OCI-LY7 (cell line): Measurements from ENCODE around the gene MOV10. TPM values are rescaled to one million over a fixed set of nuclear protein-coding genes. Genes with fewer than 3 reads are reported as not detected.

ENCODE experiments used
- BruUV-seq: library from RNA; stranded (reverse); fragments of 400-500 nt; replicated peaks from 2 replicates; lab custom pipeline; 2021; lab: Mats Ljungman, UMichigan
- CTCF ChIA-PET: fragments of 300-600 bp; sonication (Branson Sonifier 250); formaldehyde crosslinking; loops from one replicate; lab custom pipeline; 2022; ENCODE audit warnings: antibody characterized with exemption; ENCODE audit not compliant: unreplicated experiment; lab: Charles Lee
- POLR2A ChIA-PET: fragments of 300-600 bp; sonication (Branson Sonifier 250); formaldehyde crosslinking; loops from one replicate; lab custom pipeline; 2022; ENCODE audit warnings: antibody characterized with exemption; lab: Charles Lee
- DNase-seq: peaks from one replicate; pipeline ENCODE4 v3.0.0-alpha.2; 2015; ENCODE audit warnings: low spot score
- H2AFZ ChIP-seq: fragments of 200-600 bp; sonication (generic), shearing (Covaris generic); 2 replicates; pipeline ENCODE4 v1.6.1; 2014; ENCODE audit warnings: mild to moderate bottlenecking, antibody characterized with exemption, low read length, moderate library complexity
- H3K27ac ChIP-seq: fragments of 200-600 bp; sonication (generic); 2 replicates; pipeline ENCODE4 v1.5.1; 2014; ENCODE audit warnings: mixed run types, low read depth, mild to moderate bottlenecking, moderate library complexity, low read length, inconsistent platforms; ENCODE audit not compliant: poor library complexity, severe bottlenecking
- H3K36me3 ChIP-seq: fragments of 200-600 bp; sonication (generic); 2 replicates; pipeline ENCODE4 v1.6.1; 2014; ENCODE audit warnings: mild to moderate bottlenecking, antibody characterized with exemption, low read length, moderate library complexity, mixed read lengths; ENCODE audit not compliant: insufficient read depth
- H3K4me1 ChIP-seq: fragments of 200-600 bp; sonication (generic); 2 replicates; pipeline ENCODE4 v1.5.1; 2014; ENCODE audit warnings: mild to moderate bottlenecking, low read length; ENCODE audit not compliant: insufficient read depth, poor library complexity, severe bottlenecking
- H3K4me2 ChIP-seq: fragments of 200-600 bp; sonication (generic); 2 replicates; pipeline ENCODE4 v1.6.1; 2014; ENCODE audit warnings: mild to moderate bottlenecking, low read length
- H3K4me3 ChIP-seq: fragments of 200-600 bp; sonication (generic); 2 replicates; pipeline ENCODE4 v1.5.1; 2014; ENCODE audit warnings: mild to moderate bottlenecking, low read depth, low read length; ENCODE audit not compliant: poor library complexity, severe bottlenecking
- H3K79me2 ChIP-seq: fragments of 200-600 bp; sonication (generic); 2 replicates; pipeline ENCODE4 v1.6.1; 2016; ENCODE audit warnings: low read depth, mild to moderate bottlenecking, low read length, moderate library complexity, mixed read lengths; ENCODE audit not compliant: insufficient read depth
- H3K9me2 ChIP-seq: fragments of 200-600 bp; sonication (generic); 2 replicates; pipeline ENCODE4 v1.6.1; 2016; ENCODE audit warnings: mild to moderate bottlenecking, low read length, mixed read lengths; ENCODE audit not compliant: insufficient read depth
- H3K9me3 ChIP-seq: fragments of 200-600 bp; sonication (generic); 2 replicates; pipeline ENCODE4 v1.6.1; 2014; ENCODE audit warnings: mild to moderate bottlenecking, mixed run types, low read length, mixed read lengths
- H4K20me1 ChIP-seq: fragments of 200-600 bp; sonication (generic); 2 replicates; pipeline ENCODE4 v1.6.1; 2014; ENCODE audit warnings: mild to moderate bottlenecking, antibody characterized with exemption, low read length, moderate library complexity, mixed read lengths; ENCODE audit not compliant: insufficient read depth
- EZH2phosphoT487 ChIP-seq: fragments of 200-600 bp; sonication (generic); IDR thresholded peaks from 2 replicates; pipeline ENCODE4 v1.6.1; 2018; ENCODE audit warnings: low read depth, borderline replicate concordance, mild to moderate bottlenecking, mixed run types, antibody characterized with exemption, low read length, moderate library complexity, mixed read lengths
- intact Hi-C: fragments of 100-400 bp; cut with micrococcal nuclease; formaldehyde crosslinking; loops from one replicate; pipeline ENCODE4 v1.10.0; 2022; ENCODE audit not compliant: unreplicated experiment
- total RNA-seq, 2 experiments: library from RNA; depleted of rRNA in 1 of 2; stranded (reverse); fragments of >200 nt in 1 of 2; shearing (Covaris generic) in 1 of 2; gene quantifications; 2 replicates each; pipeline ENCODE4 v1.2.3, GENCODE V29; 2014 to 2022
- TF ChIP-seq, protein P1 (sequence below): fragments of 200-600 bp; sonication (generic); conservative IDR thresholded peaks from 2 replicates; pipeline ENCODE4 v1.5.1; 2014; ENCODE audit warnings: mild to moderate bottlenecking, antibody characterized with exemption, low read length, moderate library complexity, mixed read lengths

Gene MOV10
- total RNA-seq, 2 experiments from 2014 or later, result 28.2 to 32.4 TPM

DNA sequence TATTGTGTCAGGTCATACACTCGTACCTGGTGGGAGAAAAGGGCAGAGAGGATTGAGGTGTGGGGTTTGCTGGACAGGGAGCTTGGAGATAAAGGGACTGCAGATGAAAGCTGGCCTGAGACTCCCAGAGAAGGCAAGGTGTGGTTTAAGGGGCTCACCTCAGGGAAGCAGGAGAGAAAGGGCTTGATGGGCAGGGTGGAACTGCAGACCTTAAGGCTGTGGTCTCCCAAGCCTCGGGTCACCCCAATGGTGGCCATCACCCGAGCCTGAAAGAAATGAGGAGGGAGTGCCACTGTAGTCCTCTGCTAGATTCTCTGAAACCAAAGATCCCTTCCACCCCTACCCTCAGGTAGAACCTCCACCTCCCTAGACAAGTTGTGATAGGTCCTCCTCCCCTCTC lies 36.1 kb downstream of the MOV10 start:
- no peak for DNase-seq
- Histone ChIP-seq H3K9me3 (no peaks in the 10 kb centered on the region), H4K20me1 (no peaks in the 10 kb centered on the region), H3K9me2 (no peaks in the 10 kb centered on the region), H3K4me1 (peaks cover 26% of the 10 kb centered on the region), H2AFZ (no peak overlapping the region), H3K4me3 (no peak overlapping the region), H3K4me2 (no peak overlapping the region), H3K79me2 (no peaks in the 10 kb centered on the region), H3K27ac (no peak overlapping the region), H3K36me3 (no peaks in the 10 kb centered on the region)
- ChIA-PET POLR2A (no interaction called here), CTCF (no interaction called here)
- TF ChIP-seq, protein P1, sequence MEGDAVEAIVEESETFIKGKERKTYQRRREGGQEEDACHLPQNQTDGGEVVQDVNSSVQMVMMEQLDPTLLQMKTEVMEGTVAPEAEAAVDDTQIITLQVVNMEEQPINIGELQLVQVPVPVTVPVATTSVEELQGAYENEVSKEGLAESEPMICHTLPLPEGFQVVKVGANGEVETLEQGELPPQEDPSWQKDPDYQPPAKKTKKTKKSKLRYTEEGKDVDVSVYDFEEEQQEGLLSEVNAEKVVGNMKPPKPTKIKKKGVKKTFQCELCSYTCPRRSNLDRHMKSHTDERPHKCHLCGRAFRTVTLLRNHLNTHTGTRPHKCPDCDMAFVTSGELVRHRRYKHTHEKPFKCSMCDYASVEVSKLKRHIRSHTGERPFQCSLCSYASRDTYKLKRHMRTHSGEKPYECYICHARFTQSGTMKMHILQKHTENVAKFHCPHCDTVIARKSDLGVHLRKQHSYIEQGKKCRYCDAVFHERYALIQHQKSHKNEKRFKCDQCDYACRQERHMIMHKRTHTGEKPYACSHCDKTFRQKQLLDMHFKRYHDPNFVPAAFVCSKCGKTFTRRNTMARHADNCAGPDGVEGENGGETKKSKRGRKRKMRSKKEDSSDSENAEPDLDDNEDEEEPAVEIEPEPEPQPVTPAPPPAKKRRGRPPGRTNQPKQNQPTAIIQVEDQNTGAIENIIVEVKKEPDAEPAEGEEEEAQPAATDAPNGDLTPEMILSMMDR, result no peak
- TF ChIP-seq EZH2phosphoT487, result no peak
- no TSS peak for BruUV-seq
- intact Hi-C loops, result no loop called here

DNA sequence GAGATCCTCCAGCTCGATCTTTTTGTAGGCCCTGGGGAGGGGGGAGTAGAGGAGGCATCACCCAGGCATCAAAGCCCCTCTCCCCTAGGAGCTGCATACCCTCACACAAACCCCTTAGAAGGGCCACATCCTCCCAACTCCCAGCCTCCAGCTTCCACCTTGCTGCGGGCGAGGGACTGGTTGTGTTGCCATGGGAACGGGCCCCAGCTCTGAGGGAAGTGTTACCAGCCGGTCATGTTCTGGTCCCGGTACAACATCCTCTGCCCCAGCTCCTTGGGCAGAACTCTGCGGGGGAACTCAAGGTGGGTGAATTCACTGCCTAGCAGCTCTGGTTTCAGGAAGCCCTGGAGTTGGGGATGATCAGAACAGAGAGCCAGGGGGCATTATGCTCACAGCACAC lies 36.6 kb downstream of the MOV10 start:
- Histone ChIP-seq H3K9me2 (no peaks in the 10 kb centered on the region), H3K36me3 (no peaks in the 10 kb centered on the region), H3K4me3 (no peak overlapping the region), H4K20me1 (no peaks in the 10 kb centered on the region), H3K4me2 (no peak overlapping the region), H3K79me2 (no peaks in the 10 kb centered on the region), H3K27ac (no peak overlapping the region), H3K4me1 (peaks cover 25% of the 10 kb centered on the region), H3K9me3 (no peaks in the 10 kb centered on the region), H2AFZ (no peak overlapping the region)
- TF ChIP-seq, protein P1, result no peak
- TF ChIP-seq EZH2phosphoT487, result no peak
- POLR2A ChIA-PET, result no interaction called here
- DNase-seq, result no peak
- BruUV-seq, result no TSS peak
- intact Hi-C loops, result no loop called here
- CTCF ChIA-PET, result no interaction called here

DNA sequence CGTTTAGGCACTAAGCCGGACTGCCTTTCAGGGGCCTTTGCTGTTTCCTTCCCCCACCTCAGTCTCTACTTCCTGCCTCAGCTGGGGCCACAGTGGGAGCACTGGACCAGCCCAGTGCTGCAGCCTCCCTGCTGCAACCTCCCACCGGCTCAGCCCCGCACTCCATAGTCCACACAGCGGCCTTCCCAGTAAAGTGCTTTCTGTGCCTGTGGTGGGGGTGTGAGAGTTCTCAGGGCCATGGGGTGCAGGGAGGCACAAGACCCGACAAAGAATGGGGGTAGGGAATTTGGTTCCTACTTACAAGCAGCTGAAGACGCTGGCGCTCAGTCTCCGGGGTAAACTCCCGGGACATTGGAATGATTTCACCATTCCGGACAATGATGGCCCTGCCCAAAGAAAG lies 37.2 kb downstream of the MOV10 start:
- Histone ChIP-seq H4K20me1 (no peaks in the 10 kb centered on the region), H3K4me2 (no peak overlapping the region), H2AFZ (no peak overlapping the region), H3K79me2 (no peaks in the 10 kb centered on the region), H3K27ac (no peak overlapping the region), H3K36me3 (no peaks in the 10 kb centered on the region), H3K9me3 (no peaks in the 10 kb centered on the region), H3K9me2 (no peaks in the 10 kb centered on the region), H3K4me3 (no peak overlapping the region), H3K4me1 (peaks cover 22% of the 10 kb centered on the region)
- intact Hi-C loops, result no loop called here
- TF ChIP-seq EZH2phosphoT487, result no peak
- TF ChIP-seq, protein P1, result no peak
- no peak for DNase-seq
- ChIA-PET CTCF (no interaction called here), POLR2A (interaction anchor here (1.6 kb wide), 1 partner anchor 320 kb away, joined by 4 read pairs; no protein-coding TSS in a partner anchor)
- no TSS peak for BruUV-seq
